ENCODE results near the gene COL6A2. TPM values are rescaled to one million over a fixed set of nuclear protein-coding genes. Genes with fewer than 3 reads are reported as not detected.
A peak's percentile ranks its signal among the peaks of the same experiment; 100 is the strongest.

Gene COL6A2
- 100 to 1,000 TPM; 417 to 953 (median 482) TPM for polyA plus RNA-seq (ENCODE audit: insufficient read length in 12 of 12)
- long read RNA-seq, donor 1, transcript COL6A2-201 (28 exons, 3,461 nt): major isoform, 10 of 21 reads
- long read RNA-seq, donor 1, partial matches to known transcripts: 11 of 21 reads
- long read RNA-seq, donor 1, other reads (novel, unspliced or antisense): 0 of 21 reads
- long read RNA-seq, donor 2, transcript COL6A2-201 (28 exons, 3,461 nt): major isoform, 24 of 69 reads
- long read RNA-seq, donor 2, partial matches to known transcripts: 44 of 69 reads
- long read RNA-seq, donor 2, other reads (novel, unspliced or antisense): 0 of 69 reads
- long read RNA-seq, donor 3, transcript COL6A2-201 (28 exons, 3,461 nt): major isoform, 13 of 45 reads
- long read RNA-seq, donor 3, partial matches to known transcripts: 31 of 45 reads
- long read RNA-seq, donor 3, other reads (novel, unspliced or antisense): 0 of 45 reads
- long read RNA-seq, donor 4, transcript COL6A2-201 (28 exons, 3,461 nt): major isoform, 14 of 37 reads
- long read RNA-seq, donor 4, partial matches to known transcripts: 23 of 37 reads
- long read RNA-seq, donor 4, other reads (novel, unspliced or antisense): 0 of 37 reads
- long read RNA-seq, donor 5, transcript COL6A2-201 (28 exons, 3,461 nt): major isoform, 31 of 92 reads
- long read RNA-seq, donor 5, partial matches to known transcripts: 50 of 92 reads
- long read RNA-seq, donor 5, other reads (novel, unspliced or antisense): 7 of 92 reads
- long read RNA-seq, donor 6, transcript COL6A2-201 (28 exons, 3,461 nt): major isoform, 16 of 38 reads
- long read RNA-seq, donor 6, partial matches to known transcripts: 15 of 38 reads
- long read RNA-seq, donor 6, other reads (novel, unspliced or antisense): 5 of 38 reads
- long read RNA-seq, donor 7, transcript COL6A2-201 (28 exons, 3,461 nt): major isoform, 16 of 99 reads
- long read RNA-seq, donor 7, partial matches to known transcripts: 77 of 99 reads
- long read RNA-seq, donor 7, other reads (novel, unspliced or antisense): 5 of 99 reads
- long read RNA-seq, donor 8, transcript COL6A2-201 (28 exons, 3,461 nt): major isoform, 25 of 78 reads
- long read RNA-seq, donor 8, partial matches to known transcripts: 44 of 78 reads
- long read RNA-seq, donor 8, other reads (novel, unspliced or antisense): 7 of 78 reads
- long read RNA-seq, donor 9, transcript COL6A2-201 (28 exons, 3,461 nt): major isoform, 29 of 129 reads
- long read RNA-seq, donor 9, partial matches to known transcripts: 89 of 129 reads
- long read RNA-seq, donor 9, other reads (novel, unspliced or antisense): 8 of 129 reads
- long read RNA-seq, donor 10, transcript COL6A2-201 (28 exons, 3,461 nt): major isoform, 45 of 101 reads
- long read RNA-seq, donor 10, partial matches to known transcripts: 44 of 101 reads
- long read RNA-seq, donor 10, other reads (novel, unspliced or antisense): 10 of 101 reads
- long read RNA-seq, donor 11, transcript COL6A2-201 (28 exons, 3,461 nt): major isoform, 22 of 65 reads
- long read RNA-seq, donor 11, partial matches to known transcripts: 31 of 65 reads
- long read RNA-seq, donor 11, other reads (novel, unspliced or antisense): 12 of 65 reads

GRCh38 chr21:46097336-46098293 is at the start of gene COL6A2:
Gene COL6A2 (plus strand): TSS chr21:46098112.
- peak; percentile 61 for DNase-seq

- DNase-seq: peak; percentile 98
Observed at GRCh38 chr21:46048926-46049889, 48.7 kb upstream of the COL6A2 start.

GRCh38 chr21:46049890-46050667 is 47.8 kb upstream of the COL6A2 start:
- no peak for DNase-seq

GRCh38 chr21:46050668-46051378 is 47.1 kb upstream of the COL6A2 start:
- DNase-seq: no peak

GRCh38 chr21:46051379-46051770 is 46.5 kb upstream of the COL6A2 start:
- no peak for DNase-seq

GRCh38 chr21:46051821-46052675 is 45.9 kb upstream of the COL6A2 start:
- DNase-seq: no peak

- no peak for DNase-seq
Observed at GRCh38 chr21:46052703-46053651, 44.9 kb upstream of the COL6A2 start.

- DNase-seq: no peak
Observed at GRCh38 chr21:46054031-46054430, 43.9 kb upstream of the COL6A2 start.

- DNase-seq: no peak
Observed at GRCh38 chr21:46054451-46054881, 43.4 kb upstream of the COL6A2 start.

- DNase-seq: no peak
Observed at GRCh38 chr21:46055863-46056281, 42.0 kb upstream of the COL6A2 start.

- DNase-seq: peak; percentile 71
Observed at GRCh38 chr21:46056450-46056903, 41.4 kb upstream of the COL6A2 start.

- DNase-seq: no peak
Observed at GRCh38 chr21:46057111-46057709, 40.7 kb upstream of the COL6A2 start.

GRCh38 chr21:46057710-46058241 is 40.1 kb upstream of the COL6A2 start:
- DNase-seq: no peak

All from muscle of arm (tissue), 14 donors.